HepG2 (cell line): Measurements from ENCODE around the gene OGFR. TPM values are rescaled to one million over a fixed set of nuclear protein-coding genes. Genes with fewer than 3 reads are reported as not detected.
A peak's percentile ranks its signal among the peaks of the same experiment; 100 is the strongest.

ENCODE experiments used
- CTCF ChIP-seq: sonication (generic); formaldehyde crosslinking; IDR thresholded peaks from 2 replicates; pipeline ENCODE4 v1.5.0; 2020; ENCODE audit warnings: mild to moderate bottlenecking, missing genetic modification reagents, moderate library complexity
- ELF3 ChIP-seq: IDR thresholded peaks from 2 replicates; pipeline ENCODE4 v1.6.1; 2016; ENCODE audit warnings: missing genetic modification reagents, missing compliant biosample characterization
- GATA4 ChIP-seq: sonication (generic); IDR thresholded peaks from 2 replicates; pipeline ENCODE4 v1.6.1; 2016; ENCODE audit warnings: antibody characterized with exemption, low read depth, borderline replicate concordance
- GATAD1 ChIP-seq: IDR thresholded peaks from 2 replicates; pipeline ENCODE4 v1.6.1; 2016; ENCODE audit warnings: missing genetic modification reagents, missing compliant biosample characterization
- HOXA7 ChIP-seq: sonication (generic); formaldehyde crosslinking; IDR thresholded peaks from 2 replicates; pipeline ENCODE4 v1.8.1; 2022; ENCODE audit warnings: mild to moderate bottlenecking, missing genetic modification reagents, moderate library complexity
- MYNN ChIP-seq: sonication (generic); formaldehyde crosslinking; IDR thresholded peaks from 2 replicates; pipeline ENCODE4 v1.4.0; 2020; ENCODE audit warnings: mild to moderate bottlenecking, low read depth, missing genetic modification reagents
- NR0B2 ChIP-seq: sonication (generic); formaldehyde crosslinking; IDR thresholded peaks from 2 replicates; pipeline ENCODE4 v1.4.0; 2020; ENCODE audit warnings: mild to moderate bottlenecking, missing genetic modification reagents
- PRDM4 ChIP-seq: sonication (generic); formaldehyde crosslinking; IDR thresholded peaks from 2 replicates; pipeline ENCODE4 v1.9.0; 2021; ENCODE audit warnings: missing genetic modification reagents, borderline replicate concordance
- SMAD9 ChIP-seq: sonication (generic); formaldehyde crosslinking; IDR thresholded peaks from 2 replicates; pipeline ENCODE4 v1.5.1; 2020; ENCODE audit warnings: mild to moderate bottlenecking, missing genetic modification reagents
- TCF7 ChIP-seq: sonication (generic); IDR thresholded peaks from 2 replicates; pipeline ENCODE4 v1.6.1; 2016; ENCODE audit warnings: antibody characterized with exemption, low read depth
- ZBTB7B ChIP-seq: sonication (generic); formaldehyde crosslinking; IDR thresholded peaks from 2 replicates; pipeline ENCODE4 v1.4.0; 2020; ENCODE audit warnings: missing genetic modification reagents
- ZNF414 ChIP-seq: sonication (generic); formaldehyde crosslinking; IDR thresholded peaks from 2 replicates; pipeline ENCODE4 v1.5.0; 2020; ENCODE audit warnings: missing genetic modification reagents
- ZXDC ChIP-seq: sonication (generic); formaldehyde crosslinking; IDR thresholded peaks from 2 replicates; pipeline ENCODE4 v1.5.0; 2020; ENCODE audit warnings: mild to moderate bottlenecking, missing genetic modification reagents
- polyA plus RNA-seq, 8 experiments: library from polyadenylated mRNA; depleted of rRNA in 3 of 8; stranded (reverse) in 7 of 8; unstranded in 1 of 8; fragments of >200 nt; fragmentation: Illumina TruSeq in 4 of 8; extraction: Trizol in 4 of 8; gene quantifications; 2 replicates each; pipeline versions ENCODE4 v1.2.1 to v1.2.3, GENCODE V29; 2011 to 2016; ENCODE audit warnings: low read depth in 4 of 8, missing spikeins in 1 of 8, mixed read lengths in 1 of 8; ENCODE audit not compliant: insufficient read depth in 1 of 8
- total RNA-seq, 5 experiments: library from RNA; depleted of rRNA; stranded (reverse); fragments of >200 nt; fragmentation: Illumina TruSeq; extraction: Trizol; gene quantifications; 2 replicates each; pipeline ENCODE4 v1.2.3, GENCODE V29; 2016; ENCODE audit warnings: low read depth in 1 of 5
- TF ChIP-seq, protein P1 (sequence below): sonication (generic); formaldehyde crosslinking; IDR thresholded peaks from 2 replicates; pipeline ENCODE4 v1.4.0; 2020; ENCODE audit warnings: mild to moderate bottlenecking, low read depth, missing genetic modification reagents
- TF ChIP-seq, protein P2 (sequence below): sonication (generic); formaldehyde crosslinking; IDR thresholded peaks from 2 replicates; pipeline ENCODE4 v1.8.1; 2023; ENCODE audit warnings: mild to moderate bottlenecking, missing genetic modification reagents

OGFR gene
- total and polyA plus RNA-seq, 2 of the 13 experiments (the other 11 are each of a cell fraction or from before 2014, with no cell fraction given) = 47.7 to 81.8 TPM

DNA sequence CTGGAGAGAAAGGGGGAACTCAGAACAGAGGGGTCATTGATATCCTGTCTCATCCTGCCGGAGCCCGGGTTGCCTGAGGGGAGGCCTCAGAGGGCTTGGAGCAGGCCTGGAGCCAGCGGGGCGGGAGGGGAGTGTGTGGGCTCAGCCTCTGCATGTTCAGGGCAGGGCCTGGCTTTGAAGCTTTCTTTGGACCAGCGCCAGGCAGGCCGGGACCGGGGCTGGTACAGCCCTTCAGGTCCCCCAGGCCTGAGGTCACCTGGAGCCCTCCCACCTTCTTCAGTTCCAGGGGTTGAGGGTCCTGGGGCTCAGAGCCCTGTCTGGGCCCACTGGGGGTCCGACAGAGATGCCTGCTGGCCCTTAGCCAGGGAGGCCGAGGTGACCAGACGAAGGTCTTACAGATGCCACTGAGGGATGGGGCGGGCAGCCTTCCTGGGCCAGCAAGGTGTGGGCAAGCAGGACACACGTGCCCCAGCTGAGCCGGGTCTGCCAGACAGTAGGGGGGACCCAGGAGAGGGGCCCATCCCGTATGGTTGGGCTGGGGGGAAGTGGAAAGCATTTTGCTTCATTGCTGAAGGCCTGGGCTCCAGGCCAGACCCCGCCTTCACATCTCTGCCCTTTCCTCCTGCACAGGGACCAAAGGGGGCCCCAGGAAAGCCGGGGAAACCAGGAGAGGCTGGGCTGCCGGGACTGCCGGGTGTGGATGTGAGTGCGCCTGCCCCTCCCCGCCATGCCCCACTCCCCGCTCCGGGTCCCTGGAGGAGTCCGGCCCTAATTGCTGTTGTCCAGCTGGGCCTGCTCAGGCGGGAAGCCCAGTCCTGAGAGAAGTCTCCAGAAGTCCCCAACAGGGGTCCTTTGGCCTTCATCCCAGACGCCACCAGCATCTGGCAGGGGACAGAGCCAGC is 14.2 kb downstream of the OGFR start (continued):
- TF ChIP-seq PRDM4 (CRISPR knock-in tag) (peak; percentile 23; the same call in 1 of the 2 replicates), ZXDC (CRISPR knock-in tag) (peak; percentile 71), MYNN (no peak), SMAD9 (no peak), ZBTB7B (CRISPR knock-in tag) (peak; percentile 95), NR0B2 (CRISPR knock-in tag) (no peak), CTCF (CRISPR knock-in tag) (peak; percentile 12; the same call in 1 of the 2 replicates), TCF7 (peak; percentile 54; the same call in 1 of the 2 replicates), ZNF414 (CRISPR knock-in tag) (no peak; the same call in 1 of the 2 replicates), ELF3 (CRISPR knock-in tag) (0 out of 2 replicates have a peak, but pooled peaks have one; percentile 37), GATAD1 (peak; percentile 30; the same call in 1 of the 2 replicates), HOXA7 (CRISPR knock-in tag) (no peak), GATA4 (no peak)
- TF ChIP-seq, protein P1, sequence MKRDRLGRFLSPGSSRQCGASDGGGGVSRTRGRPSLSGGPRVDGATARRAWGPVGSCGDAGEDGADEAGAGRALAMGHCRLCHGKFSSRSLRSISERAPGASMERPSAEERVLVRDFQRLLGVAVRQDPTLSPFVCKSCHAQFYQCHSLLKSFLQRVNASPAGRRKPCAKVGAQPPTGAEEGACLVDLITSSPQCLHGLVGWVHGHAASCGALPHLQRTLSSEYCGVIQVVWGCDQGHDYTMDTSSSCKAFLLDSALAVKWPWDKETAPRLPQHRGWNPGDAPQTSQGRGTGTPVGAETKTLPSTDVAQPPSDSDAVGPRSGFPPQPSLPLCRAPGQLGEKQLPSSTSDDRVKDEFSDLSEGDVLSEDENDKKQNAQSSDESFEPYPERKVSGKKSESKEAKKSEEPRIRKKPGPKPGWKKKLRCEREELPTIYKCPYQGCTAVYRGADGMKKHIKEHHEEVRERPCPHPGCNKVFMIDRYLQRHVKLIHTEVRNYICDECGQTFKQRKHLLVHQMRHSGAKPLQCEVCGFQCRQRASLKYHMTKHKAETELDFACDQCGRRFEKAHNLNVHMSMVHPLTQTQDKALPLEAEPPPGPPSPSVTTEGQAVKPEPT (CRISPR knock-in tag) = no peak
- TF ChIP-seq, protein P2, sequence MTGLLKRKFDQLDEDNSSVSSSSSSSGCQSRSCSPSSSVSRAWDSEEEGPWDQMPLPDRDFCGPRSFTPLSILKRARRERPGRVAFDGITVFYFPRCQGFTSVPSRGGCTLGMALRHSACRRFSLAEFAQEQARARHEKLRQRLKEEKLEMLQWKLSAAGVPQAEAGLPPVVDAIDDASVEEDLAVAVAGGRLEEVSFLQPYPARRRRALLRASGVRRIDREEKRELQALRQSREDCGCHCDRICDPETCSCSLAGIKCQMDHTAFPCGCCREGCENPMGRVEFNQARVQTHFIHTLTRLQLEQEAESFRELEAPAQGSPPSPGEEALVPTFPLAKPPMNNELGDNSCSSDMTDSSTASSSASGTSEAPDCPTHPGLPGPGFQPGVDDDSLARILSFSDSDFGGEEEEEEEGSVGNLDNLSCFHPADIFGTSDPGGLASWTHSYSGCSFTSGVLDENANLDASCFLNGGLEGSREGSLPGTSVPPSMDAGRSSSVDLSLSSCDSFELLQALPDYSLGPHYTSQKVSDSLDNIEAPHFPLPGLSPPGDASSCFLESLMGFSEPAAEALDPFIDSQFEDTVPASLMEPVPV (CRISPR knock-in tag) = peak; percentile 70
